GM12878 (cell line): ENCODE data around the gene MELTF. TPM values are rescaled to one million over a fixed set of nuclear protein-coding genes. Genes with fewer than 3 reads are reported as not detected.

Experiments
- ATAC-seq: fragments of 200-7000 bp; cut with Tn5 transposase; 3 replicates; pipeline ENCODE4 v1.9.1; 2020; ENCODE audit warnings: mild to moderate bottlenecking, moderate library complexity
- BruUV-seq: library from RNA; stranded (reverse); fragments of 400-500 nt; replicated peaks from 2 replicates; lab custom pipeline; 2021; lab: Mats Ljungman, UMichigan
- CTCF ChIA-PET: fragments of 300-600 bp; sonication (Branson Sonifier 250); formaldehyde crosslinking; extraction: SDS; loops from one replicate; lab custom pipeline; 2021; ENCODE audit warnings: inconsistent platforms; lab: Yijun Ruan, JAX
- POLR2A ChIA-PET: fragments of 350-600 bp; formaldehyde crosslinking; extraction: SDS; loops from one replicate; lab custom pipeline; 2021; ENCODE audit warnings: inconsistent platforms; lab: Charles Lee
- RAD21 ChIA-PET: fragments of 300-600 bp; sonication (Branson Sonifier 250); formaldehyde crosslinking; loops from one replicate; lab custom pipeline; 2023; ENCODE audit warnings: antibody characterized with exemption; ENCODE audit not compliant: unreplicated experiment; lab: Charles Lee
- SMC1A ChIA-PET: fragments of 300-600 bp; sonication (Branson Sonifier 250); formaldehyde crosslinking; loops from one replicate; lab custom pipeline; 2023; ENCODE audit not compliant: unreplicated experiment, uncharacterized antibody; lab: Charles Lee
- DNase-seq: peaks from one replicate; pipeline ENCODE4 v3.0.0-alpha.2; 2011; ENCODE audit warnings: low read depth, low spot score
- FAIRE-seq: peaks from 3 replicates; lab custom pipeline; 2011; peaks lifted over from hg19 to GRCh38; lab: Jason Lieb, UNC
- H2AFZ ChIP-seq: 2 replicates; pipeline ENCODE4 v1.6.0; 2011; ENCODE audit warnings: low read depth, low read length, control low read depth; ENCODE audit not compliant: control insufficient read depth
- H3K27ac ChIP-seq: 2 replicates; pipeline ENCODE4 v1.5.1; 2011; ENCODE audit warnings: control low read depth; ENCODE audit not compliant: control insufficient read depth, insufficient read depth
- H3K27me3 ChIP-seq, 2 experiments: replicated peaks in 1 of 2; 2 replicates each; pipeline versions ENCODE4 v1.6.0 to v1.6.1; 2011; ENCODE audit warnings: low read length in 1 of 2; ENCODE audit not compliant: control insufficient read depth in 2 of 2, insufficient read depth in 2 of 2
- H3K36me3 ChIP-seq, 2 experiments: 2 replicates each; pipeline ENCODE4 v1.5.1; 2011; ENCODE audit warnings: low read length in 1 of 2; ENCODE audit not compliant: control insufficient read depth in 2 of 2, insufficient read depth in 2 of 2
- H3K4me1 ChIP-seq: 2 replicates; pipeline ENCODE4 v1.6.1; 2011; ENCODE audit warnings: mild to moderate bottlenecking, low read length, moderate library complexity, mixed read lengths; ENCODE audit not compliant: control insufficient read depth, insufficient read depth
- H3K4me2 ChIP-seq: 2 replicates; pipeline ENCODE4 v1.6.0; 2011; ENCODE audit warnings: control low read depth; ENCODE audit not compliant: control insufficient read depth, insufficient read depth
- H3K4me3 ChIP-seq: fragments of 200-600 bp; sonication (generic); 2 replicates; pipeline ENCODE4 v1.5.1; 2016
- H3K79me2 ChIP-seq: 2 replicates; pipeline ENCODE4 v1.6.0; 2011; ENCODE audit warnings: low read length; ENCODE audit not compliant: control insufficient read depth, insufficient read depth
- H3K9ac ChIP-seq: 2 replicates; pipeline ENCODE4 v1.8.0; 2011; ENCODE audit warnings: low read length, control low read depth, mixed read lengths; ENCODE audit not compliant: control insufficient read depth, insufficient read depth
- H3K9me3 ChIP-seq: replicated peaks from 3 replicates; pipeline ENCODE4 v1.5.1; 2011; ENCODE audit warnings: mild to moderate bottlenecking, low read length; ENCODE audit not compliant: control insufficient read depth, insufficient read depth
- H4K20me1 ChIP-seq: 2 replicates; pipeline ENCODE4 v1.6.0; 2011; ENCODE audit not compliant: control insufficient read depth, insufficient read depth
- CREM ChIP-seq: IDR thresholded peaks from 2 replicates; pipeline ENCODE4 v1.6.1; 2014; ENCODE audit warnings: antibody characterized with exemption, low read depth
- MEF2B ChIP-seq: fragments of 450-650 bp; IDR thresholded peaks from 2 replicates; pipeline ENCODE4 v1.6.1; 2018; ENCODE audit warnings: mild to moderate bottlenecking, moderate library complexity; ENCODE audit not compliant: partially characterized antibody, poor library complexity, severe bottlenecking
- MYB ChIP-seq: fragments of 150-350 bp; IDR thresholded peaks from 2 replicates; pipeline ENCODE4 v1.6.1; 2014; ENCODE audit warnings: mild to moderate bottlenecking, low read depth, low read length, borderline replicate concordance
- POLR2A ChIP-seq: IDR thresholded peaks from 2 replicates; pipeline ENCODE4 v1.6.1; 2011; ENCODE audit warnings: low read depth, mild to moderate bottlenecking, low read length
- SMAD1 ChIP-seq: fragments of 450-650 bp; IDR thresholded peaks from 2 replicates; pipeline ENCODE4 v1.6.1; 2018; ENCODE audit warnings: mild to moderate bottlenecking, low read depth; ENCODE audit not compliant: partially characterized antibody
- TARDBP ChIP-seq: IDR thresholded peaks from 2 replicates; pipeline ENCODE4 v1.6.1; 2016; ENCODE audit warnings: borderline replicate concordance
- TBL1XR1 ChIP-seq: IDR thresholded peaks from 2 replicates; pipeline ENCODE4 v1.6.1; 2012; ENCODE audit warnings: low read depth, low read length, improper control_type of control experiment
- WGBS: methylation state at CpG from one replicate; pipeline ENCODE4 v1.1.6; 2016; ENCODE audit warnings: low lambda C conversion rate; ENCODE audit not compliant: insufficient replicate concordance, insufficient coverage; ENCODE audit errors: missing lambda C conversion rate; 5-methylcytosine and 5-hydroxymethylcytosine counted together
- in situ Hi-C: fragments of 300-500 bp; cut with MboI; formaldehyde crosslinking; loops from 9 replicates; pipeline ENCODE4 v1.14.3; 2018; ENCODE audit warnings: mixed read lengths
- intact Hi-C: fragments of 100-400 bp; cut with micrococcal nuclease; formaldehyde crosslinking; loops from one replicate; pipeline ENCODE4 v1.14.2; 2022; ENCODE audit not compliant: unreplicated experiment
- polyA plus RNA-seq, 11 experiments: library from polyadenylated mRNA; depleted of rRNA in 4 of 11; unstranded in 6 of 11; stranded (reverse) in 5 of 11; fragments of >200 nt; fragmentation: Nextera tagmentation in 4 of 11; fragmentation: Illumina TruSeq in 1 of 11; extraction: Ambion mirVana in 4 of 11; extraction: Trizol in 1 of 11; gene quantifications; 1 replicate in 1 of 11; 2 replicates in 10 of 11; pipeline versions ENCODE4 v1.2.1 to v1.2.3, GENCODE V29; 2011 to 2016; ENCODE audit warnings: inconsistent platforms in 2 of 11, missing spikeins in 2 of 11, low read depth in 1 of 11
- total RNA-seq, 4 experiments: library from RNA; depleted of rRNA in 3 of 4; stranded (reverse); fragments of >200 nt in 3 of 4; fragmentation: Illumina TruSeq in 1 of 4; extraction: Trizol in 1 of 4; gene quantifications; 2 replicates each; pipeline versions ENCODE4 v1.2.1 to v1.2.3, GENCODE V29; 2013 to 2021
- TF ChIP-seq, protein P1 (sequence below): fragments of 450-650 bp; IDR thresholded peaks from 2 replicates; pipeline ENCODE4 v1.6.1; 2018; ENCODE audit warnings: borderline replicate concordance, mild to moderate bottlenecking; ENCODE audit not compliant: partially characterized antibody
- TF ChIP-seq, protein P2 (sequence below), 3 experiments: IDR thresholded peaks in 2 of 3; conservative IDR thresholded peaks in 1 of 3; 2 replicates each; pipeline ENCODE4 v1.5.1; 2011; ENCODE audit warnings: low read depth in 3 of 3, low read length in 3 of 3, mild to moderate bottlenecking in 3 of 3, control low read depth in 2 of 3, moderate library complexity in 2 of 3, inconsistent platforms in 1 of 3, mixed read lengths in 1 of 3; ENCODE audit not compliant: control insufficient read depth in 2 of 3, insufficient read depth in 1 of 3; ENCODE audit errors: extremely low read depth in 1 of 3
- TF ChIP-seq, protein P3 (sequence below): IDR thresholded peaks from 2 replicates; pipeline ENCODE4 v1.6.1; 2012; ENCODE audit warnings: low read depth, low read length, improper control_type of control experiment

The MELTF gene
- total and polyA plus RNA-seq, 10 of the 15 experiments (the other 5 are each of a cell fraction or from before 2014, with no cell fraction given) = 0.55 to 49.1 (median 11.1) TPM

DNA sequence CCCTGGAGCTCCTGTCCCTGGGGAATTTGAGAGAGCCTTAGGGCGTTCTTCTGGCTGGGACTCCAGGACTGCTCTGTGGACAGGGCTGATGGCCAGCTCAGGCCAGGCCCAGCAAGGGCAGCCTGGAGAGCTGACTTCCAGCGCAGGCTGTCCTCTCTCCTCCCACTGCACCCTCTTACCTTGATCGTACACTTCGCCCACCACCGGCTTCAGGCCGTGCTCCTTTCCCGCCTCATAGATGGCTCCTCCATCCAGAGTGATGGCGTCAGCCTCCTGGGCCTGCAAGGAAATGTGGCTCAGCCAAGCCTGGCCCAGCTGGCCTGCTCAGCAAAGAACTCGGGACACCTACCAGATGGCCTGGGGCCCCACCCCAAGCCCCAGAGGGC lies 3.1 kb downstream of the MELTF start:
- no TSS peak for BruUV-seq
- intact Hi-C loops (no loop called here), in situ Hi-C loops (no loop called here)
- FAIRE-seq (no peak), DNase-seq (no peak), ATAC-seq (no peak)
- peaks cover 19% of the 10 kb centered on the region for H3K79me2 ChIP-seq
- H3K4me2 ChIP-seq = no peak overlapping the region
- RAD21 ChIA-PET = interaction anchor here (0.6 kb wide), 1 partner anchor 194 kb away, joined by 5 read pairs; no protein-coding TSS in a partner anchor
- H3K9me3 ChIP-seq = no peaks in the 10 kb centered on the region
- SMC1A ChIA-PET = no interaction called here
- POLR2A ChIA-PET = interaction anchor here (0.7 kb wide), 1 partner anchor 23 kb away, joined by 3 read pairs; no protein-coding TSS in a partner anchor
- H3K36me3 ChIP-seq = peaks cover 0 to 19% of the 10 kb centered on the region in 2 experiments; a peak in 3 of 4 replicates
- H3K9ac ChIP-seq = no peak overlapping the region
- CTCF ChIA-PET = no interaction called here
- H3K4me1 ChIP-seq = peaks cover 22% of the 10 kb centered on the region
- no peak overlapping the region for H3K27ac ChIP-seq
- 83% methylated on average over 9 of the region's 9 CpGs for WGBS
- no peak overlapping the region for H2AFZ ChIP-seq
- H3K4me3 ChIP-seq = no peak overlapping the region
- H3K27me3 ChIP-seq = no peaks in the 10 kb centered on the region
- TF ChIP-seq TARDBP = no peak
- TF ChIP-seq MEF2B = peak; percentile 14
- H4K20me1 ChIP-seq = no peaks in the 10 kb centered on the region

DNA sequence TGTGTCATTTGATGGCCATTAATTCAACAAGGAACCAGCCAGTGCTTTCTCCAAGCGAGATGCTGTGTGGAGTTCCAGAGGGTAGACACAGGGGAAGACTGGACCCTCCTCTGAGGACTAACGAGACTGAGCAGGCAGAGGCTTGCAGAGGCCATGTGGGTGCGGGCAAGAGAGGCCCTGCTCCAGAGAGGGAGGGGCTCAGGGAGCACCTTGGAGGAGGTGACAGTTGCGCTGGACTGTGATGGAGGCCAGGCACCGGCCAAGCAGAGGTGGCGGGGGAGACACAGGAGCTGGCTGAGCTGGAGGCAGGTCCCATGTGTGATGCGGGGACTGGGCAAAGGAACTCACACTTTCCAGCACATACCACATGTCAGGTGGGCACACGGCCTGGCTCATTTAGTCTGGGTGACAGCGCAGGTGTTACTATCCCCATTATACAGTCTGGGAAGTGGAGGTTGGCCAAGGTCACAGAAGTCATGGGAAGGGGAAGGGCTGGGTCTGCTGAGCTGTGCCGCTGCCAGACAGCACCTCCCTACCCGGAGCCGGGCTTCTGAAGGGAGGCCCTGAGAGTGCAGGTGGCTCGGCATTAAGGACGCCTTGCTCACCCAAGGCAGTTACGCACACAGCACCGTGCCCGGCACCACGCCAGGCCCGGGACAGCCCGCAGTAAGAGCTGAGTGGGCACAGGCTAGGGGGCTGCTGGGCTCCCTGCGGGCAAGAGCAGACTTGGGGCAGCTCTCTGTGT lies 3.7 kb downstream of the MELTF start:
- no TSS peak for BruUV-seq

More for the DNA sequence above, 3.7 kb downstream of the MELTF start:
- TF ChIP-seq, protein P1, sequence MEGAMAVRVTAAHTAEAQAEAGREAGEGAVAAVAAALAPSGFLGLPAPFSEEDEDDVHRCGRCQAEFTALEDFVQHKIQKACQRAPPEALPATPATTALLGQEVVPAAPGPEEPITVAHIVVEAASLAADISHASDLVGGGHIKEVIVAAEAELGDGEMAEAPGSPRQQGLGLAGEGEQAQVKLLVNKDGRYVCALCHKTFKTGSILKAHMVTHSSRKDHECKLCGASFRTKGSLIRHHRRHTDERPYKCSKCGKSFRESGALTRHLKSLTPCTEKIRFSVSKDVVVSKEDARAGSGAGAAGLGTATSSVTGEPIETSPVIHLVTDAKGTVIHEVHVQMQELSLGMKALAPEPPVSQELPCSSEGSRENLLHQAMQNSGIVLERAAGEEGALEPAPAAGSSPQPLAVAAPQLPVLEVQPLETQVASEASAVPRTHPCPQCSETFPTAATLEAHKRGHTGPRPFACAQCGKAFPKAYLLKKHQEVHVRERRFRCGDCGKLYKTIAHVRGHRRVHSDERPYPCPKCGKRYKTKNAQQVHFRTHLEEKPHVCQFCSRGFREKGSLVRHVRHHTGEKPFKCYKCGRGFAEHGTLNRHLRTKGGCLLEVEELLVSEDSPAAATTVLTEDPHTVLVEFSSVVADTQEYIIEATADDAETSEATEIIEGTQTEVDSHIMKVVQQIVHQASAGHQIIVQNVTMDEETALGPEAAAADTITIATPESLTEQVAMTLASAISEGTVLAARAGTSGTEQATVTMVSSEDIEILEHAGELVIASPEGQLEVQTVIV = no peak
- TF ChIP-seq TBL1XR1 (no peak), CREM (no peak), MYB (no peak), POLR2A (no peak), SMAD1 (no peak)
- TF ChIP-seq, protein P2, sequence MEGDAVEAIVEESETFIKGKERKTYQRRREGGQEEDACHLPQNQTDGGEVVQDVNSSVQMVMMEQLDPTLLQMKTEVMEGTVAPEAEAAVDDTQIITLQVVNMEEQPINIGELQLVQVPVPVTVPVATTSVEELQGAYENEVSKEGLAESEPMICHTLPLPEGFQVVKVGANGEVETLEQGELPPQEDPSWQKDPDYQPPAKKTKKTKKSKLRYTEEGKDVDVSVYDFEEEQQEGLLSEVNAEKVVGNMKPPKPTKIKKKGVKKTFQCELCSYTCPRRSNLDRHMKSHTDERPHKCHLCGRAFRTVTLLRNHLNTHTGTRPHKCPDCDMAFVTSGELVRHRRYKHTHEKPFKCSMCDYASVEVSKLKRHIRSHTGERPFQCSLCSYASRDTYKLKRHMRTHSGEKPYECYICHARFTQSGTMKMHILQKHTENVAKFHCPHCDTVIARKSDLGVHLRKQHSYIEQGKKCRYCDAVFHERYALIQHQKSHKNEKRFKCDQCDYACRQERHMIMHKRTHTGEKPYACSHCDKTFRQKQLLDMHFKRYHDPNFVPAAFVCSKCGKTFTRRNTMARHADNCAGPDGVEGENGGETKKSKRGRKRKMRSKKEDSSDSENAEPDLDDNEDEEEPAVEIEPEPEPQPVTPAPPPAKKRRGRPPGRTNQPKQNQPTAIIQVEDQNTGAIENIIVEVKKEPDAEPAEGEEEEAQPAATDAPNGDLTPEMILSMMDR (IDR thresholded peaks at IDR 0.05 in 2 of 3, conservative IDR thresholded peaks at IDR 0.05 in 1 of 3; ENCODE audit: control insufficient read depth in 2 of 3, extremely low read depth in 1 of 3, insufficient read depth in 1 of 3, low read depth in 3 of 3, low read length in 3 of 3) = no peak
- TF ChIP-seq, protein P3, sequence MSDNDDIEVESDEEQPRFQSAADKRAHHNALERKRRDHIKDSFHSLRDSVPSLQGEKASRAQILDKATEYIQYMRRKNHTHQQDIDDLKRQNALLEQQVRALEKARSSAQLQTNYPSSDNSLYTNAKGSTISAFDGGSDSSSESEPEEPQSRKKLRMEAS = no peak
- Histone ChIP-seq H4K20me1 (no peaks in the 10 kb centered on the region), H3K9ac (no peak overlapping the region), H3K9me3 (no peaks in the 10 kb centered on the region), H3K79me2 (peaks cover 19% of the 10 kb centered on the region), H3K27me3 (no peaks in the 10 kb centered on the region), H3K4me3 (no peak overlapping the region), H3K36me3 (peaks cover 0 to 19% of the 10 kb centered on the region in 2 experiments; a peak in 3 of 4 replicates), H3K4me1 (peaks cover 22% of the 10 kb centered on the region), H3K27ac (no peak overlapping the region), H3K4me2 (no peak overlapping the region), H2AFZ (no peak overlapping the region)
- intact Hi-C loops (no loop called here), in situ Hi-C loops (no loop called here)
- ChIA-PET CTCF (interaction anchor here (0.6 kb wide), 1 partner anchor 231 kb away, joined by 3 read pairs; no protein-coding TSS in a partner anchor), POLR2A (interaction anchor here (0.7 kb wide), 1 partner anchor 23 kb away, joined by 3 read pairs; no protein-coding TSS in a partner anchor), RAD21 (interaction anchor here (0.6 to 0.9 kb wide), 2 partner anchors 23 to 193 kb away, joined by 3 to 5 read pairs; no protein-coding TSS in a partner anchor), SMC1A (no interaction called here)
- 91% methylated on average over 21 of the region's 21 CpGs for WGBS
- no peak for ATAC-seq
- DNase-seq = no peak
- no peak for FAIRE-seq
